ENCODE data around the gene GATAD2A.
"Not testable (repeated sequence)": the region's sequence is repeated elsewhere in the genome, so short reads cannot be mapped to it uniquely, and the experiment has no call there.

Gene GATAD2A

DNA sequence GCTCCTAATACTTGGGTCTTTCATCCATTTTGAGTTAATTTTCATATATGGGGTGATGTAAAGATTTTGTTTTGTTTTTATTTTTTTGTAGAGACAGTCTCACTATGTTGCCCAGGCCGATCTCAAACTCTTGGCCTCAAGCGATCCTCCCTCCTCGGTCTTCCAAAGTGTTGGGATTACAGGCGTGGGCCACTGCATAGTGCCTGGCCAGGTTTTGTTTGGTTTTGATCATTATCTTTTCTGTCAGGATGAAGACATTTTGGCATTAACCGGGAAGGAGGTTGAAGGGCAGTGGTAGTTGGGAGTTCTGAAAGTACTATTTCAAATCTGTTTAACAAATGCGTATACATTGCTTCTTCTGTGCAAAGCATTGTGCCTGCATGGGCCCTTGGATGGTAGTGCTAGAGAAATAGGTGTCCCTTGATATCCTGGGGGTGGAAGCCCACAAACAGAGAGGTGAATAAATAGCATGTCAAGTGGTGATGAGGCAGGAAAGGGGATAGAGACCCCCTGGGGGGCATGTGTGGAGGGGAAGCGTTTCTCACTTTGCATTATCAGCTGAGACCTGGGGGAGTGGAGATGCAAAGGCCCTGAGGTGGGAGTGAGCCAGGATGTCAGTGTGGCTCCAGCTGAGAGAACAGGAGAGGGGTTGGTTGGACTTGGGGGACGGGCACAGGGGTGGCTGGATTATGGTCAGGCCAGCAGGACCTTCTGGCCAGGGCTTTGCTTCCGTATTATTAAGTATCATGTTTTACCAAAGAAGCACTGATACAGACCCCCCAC lies 41.4 kb downstream of the GATAD2A start:
- DNase-seq (ENCODE audit: low read depth in 1 of 2, low spot score in 1 of 2), result no peak

DNA sequence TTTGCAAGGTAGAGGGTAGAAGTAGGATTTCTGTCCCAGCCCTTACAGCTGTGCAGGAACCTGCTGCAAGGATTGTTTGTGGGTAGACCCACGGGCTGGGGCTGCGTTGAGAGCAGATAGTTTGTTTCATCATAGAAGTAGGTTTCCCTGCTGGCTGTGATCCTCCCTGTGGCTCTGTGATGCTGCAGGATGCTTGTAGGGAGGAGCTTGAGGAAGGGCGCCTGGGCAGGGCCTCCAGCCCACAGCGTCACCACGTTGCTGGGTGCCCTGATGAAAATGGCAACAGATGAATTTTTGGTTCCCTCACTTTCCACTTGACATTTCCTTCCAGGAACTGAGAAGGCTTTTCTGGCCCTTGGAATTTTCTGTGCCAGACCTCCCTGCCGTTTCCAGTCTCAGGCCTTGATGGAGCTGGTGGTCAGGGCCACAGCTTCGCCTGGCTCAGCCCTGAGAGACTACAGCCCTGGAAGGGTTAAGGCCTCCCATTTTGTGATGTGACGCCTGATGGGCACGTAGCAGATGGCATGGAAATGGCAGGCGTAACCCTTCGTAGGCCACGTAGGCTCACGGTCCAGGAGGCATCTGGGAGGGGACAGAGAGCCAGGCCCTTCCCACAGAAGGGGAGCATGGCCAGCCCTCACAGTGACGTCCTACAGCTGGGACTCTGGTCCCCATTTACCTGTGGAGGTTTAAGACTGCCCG lies 42.2 kb downstream of the GATAD2A start:
- DNase-seq (ENCODE audit: low read depth in 1 of 2, low spot score in 1 of 2), result no peak

GRCh38 chr19:19448238-19448544 lies 42.7 kb downstream of the GATAD2A start:
- DNase-seq (ENCODE audit: low read depth in 1 of 2, low spot score in 1 of 2), result no peak

GRCh38 chr19:19451429-19452242 lies 46.2 kb downstream of the GATAD2A start:
- DNase-seq (ENCODE audit: low read depth in 1 of 2, low spot score in 1 of 2), result no peak

DNA sequence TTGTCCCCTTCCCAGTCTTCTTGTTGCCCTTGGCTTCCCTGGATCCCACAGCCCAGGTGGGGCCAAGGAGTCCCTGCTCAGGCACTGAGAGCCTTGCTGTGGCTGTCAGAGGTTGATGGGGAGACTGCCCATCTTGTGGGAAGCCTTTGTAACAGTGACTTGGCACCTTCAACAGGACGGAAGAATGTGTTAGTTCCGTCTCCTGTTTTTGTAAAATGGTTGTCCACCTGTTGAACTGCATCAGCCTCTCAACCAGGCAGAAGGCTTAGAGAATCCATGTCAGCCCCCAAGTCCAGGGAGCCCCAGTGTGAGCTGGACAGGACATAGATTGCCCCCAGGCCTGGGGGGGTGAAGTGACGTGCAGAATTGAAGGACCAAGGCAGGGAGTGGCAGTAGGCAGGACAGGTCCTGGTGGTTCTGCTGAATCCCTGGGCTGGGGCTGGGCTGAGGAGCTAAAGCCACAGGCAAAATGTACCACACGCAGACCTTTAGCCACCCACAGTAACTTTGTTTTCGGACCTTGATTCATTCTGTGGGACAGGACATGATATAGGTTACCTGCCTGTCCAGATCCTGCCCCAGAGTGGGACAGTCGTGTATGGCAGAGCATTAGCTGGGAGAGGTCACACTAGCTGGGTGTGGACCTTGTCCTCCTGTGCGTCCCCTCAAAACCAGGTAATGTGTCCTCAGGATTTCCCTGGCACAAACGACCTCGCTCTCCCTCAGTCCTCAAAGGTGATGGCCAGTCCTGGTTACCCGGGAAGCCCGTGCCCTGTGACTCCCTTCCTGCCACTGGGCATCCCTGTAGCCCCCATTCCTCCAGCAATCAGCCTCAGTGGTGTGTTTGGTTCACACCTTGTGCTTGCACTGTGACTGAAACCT lies 47.0 kb downstream of the GATAD2A start:
- no peak for DNase-seq (ENCODE audit: low read depth in 1 of 2, low spot score in 1 of 2)

DNA sequence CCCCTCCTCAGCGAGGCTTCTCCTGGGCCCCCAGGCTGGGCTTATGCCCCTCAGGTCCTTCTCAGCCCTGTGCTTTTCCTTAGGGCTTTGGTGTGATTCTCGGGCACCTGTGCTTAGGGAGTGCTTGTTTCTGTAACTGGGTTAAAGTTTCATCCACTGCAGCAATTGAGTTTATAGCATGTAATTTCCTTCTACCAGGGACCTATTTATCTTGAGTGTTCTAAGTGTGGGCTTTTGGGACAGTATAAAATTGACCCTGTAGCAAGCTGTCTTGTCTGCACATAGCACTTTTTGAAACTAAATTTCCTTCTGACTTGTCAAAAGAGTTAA lies 47.6 kb downstream of the GATAD2A start:
- DNase-seq (ENCODE audit: low read depth in 1 of 2, low spot score in 1 of 2), result no peak

DNA sequence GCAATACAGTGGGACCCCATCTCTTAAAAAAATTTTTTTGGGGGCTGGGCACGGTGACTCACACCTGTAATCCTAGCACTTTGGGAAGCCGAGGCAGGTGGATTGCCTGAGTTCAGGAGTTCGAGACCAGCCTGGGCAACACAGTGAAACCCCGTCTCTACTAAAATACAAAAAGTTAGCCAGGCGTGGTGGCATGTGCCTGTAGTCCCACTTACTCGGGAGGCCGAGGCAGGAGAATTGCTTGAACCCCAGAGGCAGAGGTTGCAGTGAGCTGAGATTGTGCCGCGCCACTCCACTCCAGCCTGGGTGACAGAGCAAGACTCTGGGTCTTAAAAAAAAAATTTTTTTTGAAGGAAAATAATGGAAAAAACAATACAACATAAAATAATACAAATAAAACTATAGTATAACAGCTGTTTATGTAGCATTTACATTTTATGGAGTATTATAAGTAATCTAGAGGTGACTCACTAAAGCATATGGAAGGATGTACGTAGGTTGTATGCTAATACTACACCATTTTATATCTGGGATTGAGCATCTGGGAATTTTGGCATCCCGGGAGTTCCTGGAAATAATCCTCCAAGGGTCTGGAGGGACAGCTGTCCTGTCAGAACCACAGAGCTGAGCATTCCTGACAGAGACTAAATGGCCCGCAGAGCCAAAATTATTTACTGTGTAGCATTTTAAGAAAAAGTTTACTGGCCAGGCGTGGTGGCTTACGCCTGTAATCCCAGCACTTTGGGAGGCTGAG lies 49.9 kb downstream of the GATAD2A start:
- DNase-seq (ENCODE audit: low read depth in 1 of 2, low spot score in 1 of 2), result not testable (repeated sequence)

DNA sequence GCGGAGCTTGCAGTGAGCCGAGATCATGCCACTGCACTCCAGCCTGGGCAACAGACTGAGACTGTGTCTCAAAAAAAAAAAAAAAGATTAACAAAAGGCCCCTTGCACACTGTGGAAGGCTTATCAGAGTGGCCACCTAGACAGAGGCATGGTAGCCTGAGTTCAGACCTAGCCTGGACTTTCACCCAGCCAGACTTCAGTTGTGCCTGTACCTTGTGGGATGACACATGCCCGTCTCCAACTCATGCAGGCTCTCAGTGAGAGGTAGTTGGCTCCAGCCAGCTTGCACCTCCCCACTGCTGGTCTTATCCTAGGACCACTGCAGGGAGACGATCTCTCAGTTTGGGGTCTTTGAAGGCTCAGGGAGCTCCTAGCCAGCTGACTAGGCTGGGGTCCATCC lies 52.2 kb downstream of the GATAD2A start:
- no peak for DNase-seq (ENCODE audit: low read depth in 1 of 2, low spot score in 1 of 2)

DNA sequence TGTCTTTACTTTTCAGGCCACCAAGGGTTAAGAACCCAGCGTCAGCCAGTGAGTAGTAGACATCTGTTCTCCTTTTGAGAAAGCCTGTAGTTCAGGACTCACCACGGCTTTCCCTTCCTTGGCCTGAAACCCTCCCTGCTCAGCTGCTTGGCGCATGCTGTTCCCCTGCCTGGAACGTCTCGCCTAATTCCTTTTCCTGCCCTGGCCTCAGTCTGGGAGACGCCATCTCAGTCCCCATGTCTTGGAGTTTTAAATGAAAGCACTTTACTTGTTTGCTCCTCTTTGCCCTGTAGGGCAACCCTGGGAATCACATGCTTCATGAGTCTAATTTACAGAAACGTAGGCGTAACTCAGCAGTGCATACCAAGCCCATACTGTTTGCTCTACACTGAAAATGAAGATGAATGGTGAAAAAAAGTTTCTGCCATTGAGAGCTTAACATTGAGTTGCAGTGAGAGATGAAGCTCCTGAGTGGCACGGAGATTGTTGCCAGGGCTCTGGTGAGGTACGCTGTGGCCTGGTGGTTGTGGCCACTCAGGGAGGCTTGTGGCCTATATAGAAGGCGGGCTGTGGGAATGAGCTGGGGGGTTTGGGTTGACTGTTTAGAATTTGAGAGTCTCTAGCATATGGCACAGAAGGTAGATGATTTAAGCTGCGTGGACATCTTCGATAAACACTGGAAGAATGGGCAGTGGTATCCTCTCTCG lies 52.8 kb downstream of the GATAD2A start:
- no peak for DNase-seq (ENCODE audit: low read depth in 1 of 2, low spot score in 1 of 2)

GRCh38 chr19:19459073-19459472 lies 53.6 kb downstream of the GATAD2A start:
- DNase-seq (ENCODE audit: low read depth in 1 of 2, low spot score in 1 of 2), result no peak

- peak in 1 of 2 donors; percentile 58 for DNase-seq (ENCODE audit: low read depth in 1 of 2, low spot score in 1 of 2)
Measured at GRCh38 chr19:19459707-19460251, 54.3 kb downstream of the GATAD2A start.

DNA sequence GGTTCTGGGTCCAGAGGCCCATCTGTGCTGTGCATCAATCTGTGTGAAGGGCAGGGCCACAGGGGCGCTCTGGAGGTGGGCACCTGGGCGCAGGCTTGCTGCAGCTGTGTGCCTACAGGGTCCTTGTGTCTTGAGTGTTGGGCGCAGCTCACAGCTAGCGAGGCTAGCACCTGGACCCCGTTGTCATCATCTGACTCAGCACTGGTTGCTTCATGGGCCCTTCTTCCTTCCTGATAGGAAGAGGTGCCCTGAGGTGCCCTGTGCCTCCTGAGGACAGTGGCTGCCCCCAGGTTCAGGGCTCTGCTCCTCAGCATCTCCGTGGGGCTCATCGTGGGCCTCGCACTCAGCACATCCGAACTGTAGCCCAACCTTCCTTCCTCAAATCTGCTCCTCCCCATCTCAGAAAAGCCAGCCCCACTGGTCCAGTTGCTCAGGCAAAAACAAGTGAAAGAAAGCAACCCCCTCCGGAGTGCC lies 54.8 kb downstream of the GATAD2A start:
- DNase-seq (ENCODE audit: low read depth in 1 of 2, low spot score in 1 of 2), result no peak

DNA sequence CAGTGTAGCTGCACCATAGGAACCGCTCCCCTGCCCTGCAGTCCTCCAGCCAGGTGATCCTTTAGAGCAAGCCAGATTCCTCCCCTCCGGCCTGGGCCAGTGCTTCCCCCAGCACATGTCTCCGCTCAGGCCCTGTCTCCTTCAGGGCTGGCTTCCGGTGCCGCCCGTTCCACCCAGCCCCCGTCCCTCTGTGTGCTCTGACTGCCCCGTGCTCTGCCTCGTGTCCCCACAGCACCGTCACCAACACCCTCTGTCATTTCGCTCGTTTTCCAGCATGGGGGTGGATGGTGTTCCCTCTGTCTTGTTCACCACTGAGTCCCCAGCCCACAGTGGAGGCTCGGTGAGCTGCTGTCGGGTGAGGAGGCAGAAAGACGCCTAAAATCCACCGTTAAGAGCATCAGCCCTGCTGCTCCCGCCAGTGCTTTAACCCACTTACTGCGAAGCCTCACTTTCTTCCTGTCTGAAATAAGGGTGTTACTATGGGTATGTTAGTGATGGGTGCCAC lies 55.3 kb downstream of the GATAD2A start:
- DNase-seq (ENCODE audit: low read depth in 1 of 2, low spot score in 1 of 2), result peak in 1 of 2 donors; percentile 58

DNA sequence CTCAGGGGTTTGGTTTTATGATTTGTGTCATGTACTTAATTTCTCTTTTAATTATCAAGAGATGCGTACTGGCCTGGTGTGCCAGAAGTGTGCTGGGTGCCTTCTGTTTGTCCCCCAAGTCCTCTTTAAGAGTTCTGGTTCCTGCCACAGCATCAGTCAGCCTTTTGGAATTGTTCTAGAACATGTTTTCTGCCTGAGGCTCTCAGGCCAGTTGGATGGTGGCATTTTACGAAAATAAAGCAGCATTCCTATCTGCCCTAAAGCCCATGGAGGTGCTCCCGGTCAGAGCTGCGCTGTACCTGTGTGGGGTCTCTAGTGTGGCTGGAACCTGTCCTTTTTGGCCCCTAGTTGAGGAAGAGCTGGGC lies 55.8 kb downstream of the GATAD2A start:
- no peak for DNase-seq (ENCODE audit: low read depth in 1 of 2, low spot score in 1 of 2)

DNA sequence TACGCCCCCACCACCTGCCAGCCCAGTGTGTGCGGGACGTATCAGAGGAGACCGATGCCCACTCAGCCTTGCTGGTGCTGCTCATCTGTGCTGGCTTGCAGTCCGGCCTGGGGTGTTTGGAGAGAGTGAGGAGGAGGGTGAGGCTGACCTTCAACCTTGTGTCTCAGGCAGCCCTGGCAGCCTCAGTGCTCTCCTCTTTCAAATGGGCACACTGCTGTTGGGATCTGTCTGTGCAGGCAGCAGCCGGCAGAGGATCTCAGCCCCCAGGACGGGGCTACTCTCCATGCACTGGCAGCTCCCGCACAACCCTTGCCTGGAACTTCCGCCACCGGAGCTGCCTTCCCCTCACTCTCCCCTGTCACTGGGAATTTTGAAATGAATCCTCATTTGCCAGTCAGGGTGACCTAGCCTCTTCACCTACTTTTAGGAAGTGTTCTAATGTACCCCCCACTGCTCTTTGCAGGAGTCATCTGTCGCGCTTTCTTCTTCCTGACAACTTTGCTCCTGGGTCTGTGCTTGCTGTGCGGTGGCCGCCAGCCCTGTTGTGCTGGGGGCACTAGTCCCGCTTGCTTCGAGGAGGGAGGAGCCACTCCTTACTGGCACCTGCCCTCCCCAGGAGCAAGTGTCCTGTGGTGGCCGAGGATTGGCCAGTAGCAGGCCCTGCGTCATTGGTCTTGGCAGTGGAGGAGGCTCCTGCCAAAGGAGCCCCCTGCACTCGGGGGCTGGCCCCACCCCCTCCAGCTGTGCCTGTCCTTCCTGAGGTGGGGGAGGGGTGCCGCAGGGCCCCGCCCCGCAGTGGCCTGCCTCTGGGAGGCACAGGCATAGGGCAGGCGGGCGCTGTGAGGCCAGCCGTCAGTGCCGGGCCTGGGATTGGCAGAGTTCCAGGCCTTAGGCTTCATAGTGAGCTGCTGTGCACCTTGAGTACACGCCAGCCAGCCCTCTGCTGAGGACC lies 56.5 kb downstream of the GATAD2A start:
- DNase-seq (ENCODE audit: low read depth in 1 of 2, low spot score in 1 of 2), result no peak

GRCh38 chr19:19463348-19464117 lies 58.1 kb downstream of the GATAD2A start:
- no peak for DNase-seq (ENCODE audit: low read depth in 1 of 2, low spot score in 1 of 2)

DNA sequence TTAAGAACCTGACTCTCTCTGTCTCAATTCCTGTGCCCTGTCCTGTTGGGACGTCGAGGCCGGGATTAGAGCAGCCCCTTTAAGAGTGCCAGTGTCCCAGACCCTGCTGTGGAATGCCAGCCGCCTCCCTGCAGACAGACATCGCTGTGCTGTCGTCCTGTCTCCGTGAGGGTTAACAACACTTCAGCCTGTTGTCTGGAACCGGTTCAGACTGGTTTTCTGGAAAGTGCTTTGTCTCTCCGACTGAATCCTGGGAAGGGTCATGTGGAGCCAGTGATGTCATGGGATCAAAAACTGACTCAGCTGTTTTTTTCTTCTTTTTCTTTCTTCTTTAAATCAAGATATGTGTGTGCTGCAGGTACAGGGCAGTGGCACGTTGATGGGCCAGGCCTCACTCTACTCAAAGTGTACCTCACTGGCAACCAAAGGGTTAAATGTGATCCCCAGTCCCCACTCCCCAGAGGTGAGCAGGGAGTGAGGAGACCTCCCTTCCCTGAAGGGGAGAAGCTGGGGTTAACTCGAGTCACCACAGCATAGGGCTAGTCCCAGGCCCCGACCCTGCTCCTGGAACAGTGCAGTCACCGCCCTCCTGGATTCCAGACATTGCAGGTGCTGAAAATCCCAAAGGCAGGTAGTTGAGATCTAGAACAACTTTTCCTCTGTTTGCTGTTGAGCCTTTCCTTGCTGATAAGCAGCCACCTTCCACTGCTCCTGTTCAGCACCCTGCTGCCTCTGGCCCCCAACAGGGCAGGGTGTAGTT lies 59.0 kb downstream of the GATAD2A start:
- DNase-seq (ENCODE audit: low read depth in 1 of 2, low spot score in 1 of 2), result no peak

Measured in activated CD4-positive, alpha-beta T cell treated with anti-CD3 and anti-CD28 coated beads, Interleukin-2, amount 50 U/mL, for 24 hours (primary cell).